Measurements from ENCODE around the gene RNF224.
A peak's percentile ranks its signal among the peaks of the same experiment; 100 is the strongest.

The RNF224 gene

GRCh38 chr9:137192859-137193258 lies 34.4 kb upstream of the RNF224 start:
- DNase-seq = no peak

- no peak for DNase-seq
Measured at GRCh38 chr9:137193771-137194170, 33.5 kb upstream of the RNF224 start.

- DNase-seq = no peak
Measured at GRCh38 chr9:137194388-137194787, 32.9 kb upstream of the RNF224 start.

GRCh38 chr9:137194909-137195308 lies 32.4 kb upstream of the RNF224 start:
- DNase-seq = no peak

GRCh38 chr9:137195525-137196220 lies 31.6 kb upstream of the RNF224 start:
- no peak for DNase-seq

- DNase-seq = no peak
Measured at GRCh38 chr9:137198051-137198901, 29.0 kb upstream of the RNF224 start.

- DNase-seq = no peak
Measured at GRCh38 chr9:137198902-137199283, 28.4 kb upstream of the RNF224 start.

- DNase-seq = no peak
Measured at GRCh38 chr9:137199411-137200121, 27.7 kb upstream of the RNF224 start.

- peak; percentile 99 to 100 (median 100) for DNase-seq
Measured at GRCh38 chr9:137200311-137201204, 26.7 kb upstream of the RNF224 start, which contains the start of gene TPRN. TPRN (minus strand) TSS chr9:137200741; CDS start chr9:137200711, 30 bp downstream.

GRCh38 chr9:137201205-137201868 lies 26.0 kb upstream of the RNF224 start:
- no peak for DNase-seq

GRCh38 chr9:137202966-137203365 lies 24.3 kb upstream of the RNF224 start:
- no peak for DNase-seq

- DNase-seq = no peak
Measured at GRCh38 chr9:137204731-137205125, 22.6 kb upstream of the RNF224 start.

- DNase-seq = peak; percentile 93 to 96 (median 94)
Measured at GRCh38 chr9:137205126-137206069, 21.9 kb upstream of the RNF224 start, which contains the start of the genes NDOR1 and TMEM203. NDOR1 (plus strand) TSS chr9:137205700; CDS start chr9:137205778, 78 bp downstream. TMEM203 (minus strand) TSS chr9:137205648; CDS start chr9:137205414, 234 bp downstream.

GRCh38 chr9:137206602-137207001 lies 20.7 kb upstream of the RNF224 start:
- no peak for DNase-seq

GRCh38 chr9:137211532-137211931 lies 15.8 kb upstream of the RNF224 start:
- no peak for DNase-seq

GRCh38 chr9:137212520-137212919 lies 14.8 kb upstream of the RNF224 start:
- no peak for DNase-seq

- DNase-seq = no peak
Measured at GRCh38 chr9:137213160-137214060, 13.9 kb upstream of the RNF224 start.

GRCh38 chr9:137214620-137215019 lies 12.7 kb upstream of the RNF224 start:
- DNase-seq = no peak
